ENCODE measurements around the gene PTPRK.
"Not testable (repeated sequence)": the region's sequence is repeated elsewhere in the genome, so short reads cannot be mapped to it uniquely, and the experiment has no call there.

Gene PTPRK

DNA sequence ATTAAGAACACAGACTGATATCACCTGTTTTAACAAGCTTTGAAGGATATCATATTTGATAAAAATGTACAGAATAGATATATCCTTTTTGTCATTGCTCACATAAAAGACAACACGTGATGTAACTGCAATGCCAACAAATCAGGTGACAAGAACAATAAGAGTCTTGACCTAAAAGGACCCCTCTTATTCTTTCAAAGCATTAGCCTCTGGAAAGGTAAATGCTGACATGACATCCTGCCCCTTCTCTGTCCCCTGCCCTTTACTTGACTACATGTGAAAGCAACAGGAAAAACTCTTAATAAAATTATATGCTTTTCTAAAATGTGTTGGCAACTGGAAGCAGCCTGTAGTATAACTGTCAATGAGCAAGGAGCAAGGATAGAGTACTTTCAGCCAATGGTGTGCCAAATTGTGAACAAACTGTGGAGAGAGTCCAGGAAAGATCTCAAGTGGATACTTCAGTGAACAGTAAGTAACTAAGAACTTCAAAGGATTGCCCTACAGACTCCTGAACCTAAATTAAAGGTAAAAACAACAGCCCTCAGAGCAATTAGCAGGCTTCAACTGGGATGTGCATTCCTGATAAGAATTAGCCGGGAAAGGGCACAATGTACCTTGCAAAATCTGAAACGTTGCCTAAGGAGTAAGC lies 16.3 kb downstream of the PTPRK start:
- no peak overlapping the region for H3K4me3 Mint-ChIP-seq
- H3K36me3 Mint-ChIP-seq = no peaks in the 10 kb centered on the region
- DNase-seq (ENCODE audit: low spot score in 2 of 2) (no peak), ATAC-seq (no peak)
- no peak overlapping the region for H3K27ac Mint-ChIP-seq
- H3K4me1 Mint-ChIP-seq = no peaks in the 10 kb centered on the region
- no peaks in the 10 kb centered on the region for H3K9me3 Mint-ChIP-seq

DNA sequence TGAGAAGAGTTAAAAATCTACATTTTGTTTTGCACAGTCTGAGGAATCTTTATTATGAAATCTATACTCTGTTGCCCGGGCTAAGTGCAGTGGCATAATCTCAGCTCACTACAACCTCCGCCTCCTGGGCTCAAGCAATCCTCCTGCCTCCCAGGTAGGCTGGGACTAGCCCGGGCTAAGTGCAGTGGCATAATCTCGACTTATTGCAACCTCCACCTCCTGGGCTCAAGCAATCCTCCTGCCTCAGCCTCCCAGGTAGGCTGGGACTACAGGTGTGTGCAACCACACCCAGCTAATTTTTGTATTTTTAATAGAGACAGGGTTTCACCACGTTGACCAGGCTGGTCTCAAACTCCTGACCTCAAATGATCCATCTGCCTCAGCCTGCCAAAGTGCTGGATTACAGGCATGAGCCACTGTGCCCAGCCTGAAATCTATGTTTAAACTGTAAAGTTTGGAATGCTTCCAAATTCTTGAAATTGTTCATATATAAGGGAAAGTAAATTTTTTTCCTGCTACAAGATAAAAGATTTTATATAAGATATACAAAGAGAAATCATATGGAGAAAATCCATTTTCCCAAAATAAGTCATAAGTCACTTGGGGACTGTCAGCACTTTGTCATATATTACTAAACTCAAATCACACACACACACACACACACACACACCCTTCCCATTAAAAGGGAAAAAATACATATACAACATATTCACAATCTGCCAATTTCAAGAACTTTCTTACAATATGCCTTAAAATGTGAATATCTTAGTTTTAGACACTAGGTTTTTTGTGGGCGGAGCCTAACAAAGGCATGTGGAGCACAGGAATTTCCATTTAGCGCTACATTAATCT lies 19.4 kb downstream of the PTPRK start:
- Mint-ChIP-seq H3K4me1 (no peaks in the 10 kb centered on the region), H3K9me3 (no peaks in the 10 kb centered on the region), H3K4me3 (no peak overlapping the region), H3K27ac (no peak overlapping the region), H3K36me3 (no peaks in the 10 kb centered on the region)
- DNase-seq (ENCODE audit: low spot score in 2 of 2) (no peak), ATAC-seq (no peak)

- Mint-ChIP-seq H3K27ac (no peak overlapping the region), H3K4me1 (no peaks in the 10 kb centered on the region), H3K4me3 (no peak overlapping the region), H3K9me3 (no peaks in the 10 kb centered on the region), H3K36me3 (no peaks in the 10 kb centered on the region)
- DNase-seq (ENCODE audit: low spot score in 2 of 2) (no peak), ATAC-seq (no peak)
Measured at GRCh38 chr6:128500014-128500413, 20.4 kb downstream of the PTPRK start.

GRCh38 chr6:128499079-128499731 lies 21.2 kb downstream of the PTPRK start:
- ATAC-seq (no peak), DNase-seq (ENCODE audit: low spot score in 2 of 2) (no peak)
- no peaks in the 10 kb centered on the region for H3K9me3 Mint-ChIP-seq
- H3K4me1 Mint-ChIP-seq = no peaks in the 10 kb centered on the region
- no peak overlapping the region for H3K27ac Mint-ChIP-seq
- H3K36me3 Mint-ChIP-seq = no peaks in the 10 kb centered on the region
- H3K4me3 Mint-ChIP-seq = no peak overlapping the region

GRCh38 chr6:128498234-128498633 lies 22.2 kb downstream of the PTPRK start:
- ATAC-seq = no peak
- H3K9me3 Mint-ChIP-seq = no peaks in the 10 kb centered on the region
- no peak overlapping the region for H3K27ac Mint-ChIP-seq

DNA sequence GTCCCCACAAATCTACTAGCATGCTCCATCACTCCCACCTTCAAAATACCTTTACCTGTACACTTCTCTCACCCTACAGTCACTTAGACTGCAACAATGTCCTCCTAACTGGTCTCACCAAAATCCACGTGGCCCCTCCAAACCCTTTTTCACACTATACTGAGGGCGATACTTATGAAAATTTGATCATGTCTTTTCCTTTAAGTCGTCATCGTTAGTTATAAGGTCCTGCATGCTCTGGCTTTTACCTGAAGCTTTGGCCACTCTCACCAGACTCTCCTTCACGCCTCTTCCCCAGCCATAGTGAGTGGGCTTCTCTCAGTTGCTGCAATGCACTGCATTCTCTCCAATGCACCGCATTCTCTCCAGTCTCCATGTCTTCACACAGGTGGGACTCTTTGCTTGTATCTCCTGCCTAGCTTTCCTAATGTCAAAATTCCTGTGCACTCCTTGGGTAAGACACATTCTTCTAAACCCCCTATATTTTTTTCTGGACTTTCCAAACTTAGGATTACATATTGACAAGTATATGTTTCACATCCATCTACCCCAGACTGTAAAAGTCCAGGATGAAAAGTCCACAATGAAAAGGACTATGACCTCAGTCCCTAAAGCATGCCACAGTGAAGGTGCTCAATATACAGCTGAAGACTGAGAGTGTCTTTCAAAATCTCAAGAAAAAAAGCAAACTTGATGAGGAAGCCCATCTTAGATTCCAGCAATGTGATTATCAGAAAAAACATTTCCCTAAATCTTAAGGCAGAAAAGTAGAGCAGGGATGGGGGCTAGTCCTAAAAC lies 24.7 kb downstream of the PTPRK start:
- Mint-ChIP-seq H3K4me3 (no peak overlapping the region), H3K27ac (no peak overlapping the region), H3K4me1 (no peaks in the 10 kb centered on the region), H3K9me3 (no peaks in the 10 kb centered on the region), H3K36me3 (no peaks in the 10 kb centered on the region)
- ATAC-seq (no peak), DNase-seq (ENCODE audit: low spot score in 2 of 2) (no peak)

More at GRCh38 chr6:128498234-128498633, 22.2 kb downstream of the PTPRK start:
- H3K36me3 Mint-ChIP-seq = no peaks in the 10 kb centered on the region
- DNase-seq (ENCODE audit: low spot score in 2 of 2) = no peak
- no peaks in the 10 kb centered on the region for H3K4me1 Mint-ChIP-seq
- no peak overlapping the region for H3K4me3 Mint-ChIP-seq

DNA sequence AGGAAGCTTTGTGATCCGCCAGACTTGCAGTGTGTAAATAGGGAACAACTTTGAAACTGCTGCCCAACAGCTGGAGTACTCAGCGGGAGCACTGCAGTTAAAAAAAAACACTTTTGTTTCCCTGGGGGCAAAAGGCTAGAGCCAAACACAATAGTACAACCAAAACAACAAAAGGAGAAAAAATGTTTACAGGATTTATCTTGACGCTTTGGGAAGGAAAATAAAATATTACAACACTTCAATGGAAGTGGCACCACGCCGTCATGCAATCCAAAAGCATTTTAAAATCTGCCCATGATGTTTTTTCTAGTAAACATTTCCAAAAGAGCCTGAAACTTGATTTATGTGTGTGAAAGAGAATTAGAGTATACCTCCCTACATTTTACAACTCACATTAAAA lies 26.0 kb downstream of the PTPRK start:
- Mint-ChIP-seq H3K4me3 (no peak overlapping the region), H3K27ac (no peak overlapping the region), H3K9me3 (no peaks in the 10 kb centered on the region), H3K36me3 (no peaks in the 10 kb centered on the region), H3K4me1 (no peaks in the 10 kb centered on the region)
- DNase-seq (ENCODE audit: low spot score in 2 of 2) (no peak), ATAC-seq (no peak)

DNA sequence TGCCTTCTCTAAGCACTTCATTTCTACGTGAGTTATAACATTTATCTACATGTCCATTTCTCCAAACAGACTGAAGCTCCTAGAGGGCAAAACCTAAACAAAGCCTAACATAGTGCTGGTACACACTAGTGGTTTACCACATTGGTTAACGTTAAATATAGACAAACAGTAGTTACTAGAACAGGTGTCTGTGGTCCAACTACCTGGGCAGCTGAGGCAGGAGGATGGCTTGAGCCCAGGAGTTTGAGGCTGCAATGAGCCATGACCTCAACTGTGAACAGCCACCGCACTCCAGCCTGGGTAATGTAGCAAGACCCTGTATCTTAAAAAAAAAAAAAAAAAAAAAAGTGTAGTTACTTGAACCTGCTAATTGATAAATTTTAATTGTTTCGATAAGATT lies 26.5 kb downstream of the PTPRK start:
- no peak overlapping the region for H3K4me3 Mint-ChIP-seq
- H3K36me3 Mint-ChIP-seq = no peaks in the 10 kb centered on the region
- DNase-seq (ENCODE audit: low spot score in 2 of 2) (no peak), ATAC-seq (no peak)
- H3K4me1 Mint-ChIP-seq = no peaks in the 10 kb centered on the region
- no peaks in the 10 kb centered on the region for H3K9me3 Mint-ChIP-seq
- no peak overlapping the region for H3K27ac Mint-ChIP-seq

DNA sequence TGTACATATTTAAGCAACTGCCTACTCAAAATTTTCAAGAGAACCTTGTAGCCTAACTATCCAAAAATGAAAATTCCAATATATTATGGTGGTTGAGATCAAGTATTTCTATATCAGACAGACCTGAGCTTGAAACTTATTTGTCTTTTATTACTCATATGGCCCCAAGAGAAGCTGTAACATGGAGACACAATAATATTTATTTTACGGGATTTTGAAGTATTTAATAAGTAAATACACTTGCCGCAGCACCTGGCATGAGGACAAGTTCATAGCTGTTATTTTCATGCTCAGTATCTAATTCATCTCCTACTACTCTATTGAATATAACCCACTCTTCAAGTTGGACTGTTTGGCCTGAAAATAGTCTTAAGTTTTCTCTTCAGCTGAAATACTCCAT lies 28.0 kb downstream of the PTPRK start:
- ATAC-seq (no peak), DNase-seq (ENCODE audit: low spot score in 2 of 2) (no peak)
- H3K36me3 Mint-ChIP-seq = no peaks in the 10 kb centered on the region
- H3K4me3 Mint-ChIP-seq = no peak overlapping the region
- H3K9me3 Mint-ChIP-seq = no peaks in the 10 kb centered on the region
- no peak overlapping the region for H3K27ac Mint-ChIP-seq
- no peaks in the 10 kb centered on the region for H3K4me1 Mint-ChIP-seq

DNA sequence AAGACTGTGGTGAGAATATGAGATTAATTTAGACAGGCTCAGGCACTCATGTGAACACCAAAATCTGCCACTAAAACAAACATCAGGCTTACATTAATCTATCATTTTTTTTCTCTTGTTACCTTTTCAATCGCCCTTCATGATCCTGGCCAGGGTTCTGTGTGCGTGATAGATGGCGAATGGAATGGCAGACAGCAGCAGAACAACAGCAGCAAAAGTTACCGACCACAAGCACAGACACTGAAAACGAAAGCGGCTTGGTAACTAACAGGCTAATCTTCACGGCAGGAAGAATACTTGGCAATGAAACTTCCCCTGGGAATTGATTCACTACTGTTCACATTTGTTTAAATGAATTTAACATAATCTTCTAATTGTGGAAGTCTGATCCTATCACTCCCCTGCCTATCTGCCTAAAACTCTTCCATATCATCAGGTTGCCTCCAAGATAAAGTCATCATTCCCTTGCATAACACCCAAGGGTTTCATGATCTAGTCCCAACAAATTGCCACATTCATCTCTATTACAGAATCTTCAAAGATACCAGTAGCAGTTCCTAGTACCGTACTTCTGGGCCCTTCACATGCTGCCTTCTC lies 28.7 kb downstream of the PTPRK start:
- H3K9me3 Mint-ChIP-seq = no peaks in the 10 kb centered on the region
- no peaks in the 10 kb centered on the region for H3K36me3 Mint-ChIP-seq
- no peak for ATAC-seq
- H3K27ac Mint-ChIP-seq = no peak overlapping the region
- no peak overlapping the region for H3K4me3 Mint-ChIP-seq
- H3K4me1 Mint-ChIP-seq = no peaks in the 10 kb centered on the region
- no peak for DNase-seq (ENCODE audit: low spot score in 2 of 2)

DNA sequence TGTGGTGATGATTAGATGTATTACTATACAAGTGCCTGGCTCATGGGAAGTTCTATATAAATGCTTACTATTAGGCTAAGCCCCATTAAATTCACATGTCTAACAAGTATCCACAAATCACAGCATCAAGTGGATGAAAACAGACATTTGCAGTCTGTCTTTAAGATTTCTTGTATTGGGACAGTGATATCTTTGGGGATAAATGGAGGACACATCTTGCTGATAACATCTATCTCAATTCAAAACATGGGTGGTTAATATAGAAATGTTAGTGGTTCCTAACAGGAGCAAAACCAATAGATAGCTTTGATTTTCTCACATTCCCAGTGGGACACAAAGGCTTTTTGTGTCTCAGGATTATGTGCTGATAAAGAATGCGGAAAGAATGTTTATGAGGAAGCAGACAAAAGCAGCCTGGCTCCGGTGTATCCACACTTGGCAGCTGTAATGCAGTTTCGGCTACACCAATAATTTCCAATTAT lies 29.3 kb downstream of the PTPRK start:
- H3K36me3 Mint-ChIP-seq = no peaks in the 10 kb centered on the region
- no peak for DNase-seq (ENCODE audit: low spot score in 2 of 2)
- no peak for ATAC-seq
- no peaks in the 10 kb centered on the region for H3K9me3 Mint-ChIP-seq
- no peak overlapping the region for H3K4me3 Mint-ChIP-seq
- H3K4me1 Mint-ChIP-seq = no peaks in the 10 kb centered on the region
- H3K27ac Mint-ChIP-seq = no peak overlapping the region

DNA sequence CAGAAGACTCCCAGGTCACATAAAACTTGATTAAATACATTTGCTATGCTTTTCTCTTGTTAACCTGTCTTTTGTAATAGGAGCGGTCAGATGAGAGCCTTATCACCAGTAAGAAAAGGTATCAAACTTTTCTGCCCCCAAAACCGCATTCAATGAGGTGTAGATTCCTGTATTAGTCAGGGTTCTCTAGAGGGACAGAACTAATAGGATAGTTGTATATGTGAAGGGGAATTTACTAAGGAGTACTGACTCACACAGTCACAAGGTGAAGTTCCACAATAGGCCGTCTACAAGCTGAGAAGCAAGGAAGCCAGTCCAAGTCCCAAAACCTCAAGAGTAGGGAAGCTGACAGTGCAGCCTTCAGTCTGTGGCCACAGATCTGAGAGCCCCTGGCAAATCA lies 32.7 kb downstream of the PTPRK start:
- Mint-ChIP-seq H3K4me1 (no peaks in the 10 kb centered on the region), H3K36me3 (no peaks in the 10 kb centered on the region), H3K4me3 (no peak overlapping the region), H3K27ac (no peak overlapping the region), H3K9me3 (no peaks in the 10 kb centered on the region)
- no peak for ATAC-seq
- no peak for DNase-seq (ENCODE audit: low spot score in 2 of 2)

GRCh38 chr6:128487055-128487454 lies 33.3 kb downstream of the PTPRK start:
- ATAC-seq = peak; percentile 28
- H3K27ac Mint-ChIP-seq = no peak overlapping the region
- H3K9me3 Mint-ChIP-seq = no peaks in the 10 kb centered on the region
- H3K36me3 Mint-ChIP-seq = no peaks in the 10 kb centered on the region
- H3K4me1 Mint-ChIP-seq = no peaks in the 10 kb centered on the region
- H3K4me3 Mint-ChIP-seq = no peak overlapping the region
- no peak for DNase-seq (ENCODE audit: low spot score in 2 of 2)

- H3K9me3 Mint-ChIP-seq; DNase-seq (ENCODE audit: low spot score in 2 of 2); H3K4me1 Mint-ChIP-seq; ATAC-seq; H3K36me3 Mint-ChIP-seq; H3K4me3 Mint-ChIP-seq; H3K27ac Mint-ChIP-seq: not testable (repeated sequence)
Measured at GRCh38 chr6:128486580-128486979, 33.8 kb downstream of the PTPRK start.
